ENCODE measurements around the gene NR1I3.
"Not testable (repeated sequence)": the region's sequence is repeated elsewhere in the genome, so short reads cannot be mapped to it uniquely, and the experiment has no call there.

The NR1I3 gene

GRCh38 chr1:161227196-161227871 is 10.7 kb downstream of the NR1I3 start:
- Histone ChIP-seq H3K4me3 (ENCODE audit: low read length) (no peak overlapping the region; the same call in 1 of the 2 replicates), H3K4me1 (ENCODE audit: control insufficient read depth, insufficient read depth, low read length) (peaks cover 2% of the 10 kb centered on the region; the same call in 1 of the 2 replicates), H3K27ac (ENCODE audit: low read length) (no peak overlapping the region), H3K27me3 (ENCODE audit: control insufficient read depth, insufficient read depth, low read length) (no peaks in the 10 kb centered on the region), H3K36me3 (ENCODE audit: control insufficient read depth, insufficient read depth, low read length) (peaks cover 8% of the 10 kb centered on the region; the same call in 1 of the 2 replicates), H3K9me3 (ENCODE audit: control insufficient read depth, insufficient read depth, low read length) (no peaks in the 10 kb centered on the region)
- no peak for DNase-seq (ENCODE audit: low read depth, low spot score)
- no CpG with 5 or more reads among the region's 11 CpGs for WGBS (ENCODE audit: insufficient coverage, insufficient read length)

- Histone ChIP-seq H3K36me3 (ENCODE audit: control insufficient read depth, insufficient read depth, low read length) (peaks cover 8% of the 10 kb centered on the region; the same call in 1 of the 2 replicates), H3K27me3 (ENCODE audit: control insufficient read depth, insufficient read depth, low read length) (no peaks in the 10 kb centered on the region), H3K4me1 (ENCODE audit: control insufficient read depth, insufficient read depth, low read length) (peaks cover 2% of the 10 kb centered on the region; the same call in 1 of the 2 replicates), H3K4me3 (ENCODE audit: low read length) (peak overlapping the region; percentile 62; the same call in 1 of the 2 replicates), H3K27ac (ENCODE audit: low read length) (no peak overlapping the region), H3K9me3 (ENCODE audit: control insufficient read depth, insufficient read depth, low read length) (no peaks in the 10 kb centered on the region)
- no peak for DNase-seq (ENCODE audit: low read depth, low spot score)
- WGBS (ENCODE audit: insufficient coverage, insufficient read length) = no CpG with 5 or more reads among the region's 3 CpGs
Measured at GRCh38 chr1:161226759-161227158, 11.2 kb downstream of the NR1I3 start.

GRCh38 chr1:161226320-161226711 is 11.7 kb downstream of the NR1I3 start:
- Histone ChIP-seq H3K27ac (ENCODE audit: low read length) (no peak overlapping the region), H3K36me3 (ENCODE audit: control insufficient read depth, insufficient read depth, low read length) (peaks cover 8% of the 10 kb centered on the region; the same call in 1 of the 2 replicates), H3K9me3 (ENCODE audit: control insufficient read depth, insufficient read depth, low read length) (no peaks in the 10 kb centered on the region), H3K27me3 (ENCODE audit: control insufficient read depth, insufficient read depth, low read length) (no peaks in the 10 kb centered on the region), H3K4me3 (ENCODE audit: low read length) (peak overlapping the region; percentile 62; the same call in 1 of the 2 replicates), H3K4me1 (ENCODE audit: control insufficient read depth, insufficient read depth, low read length) (peaks cover 2% of the 10 kb centered on the region; the same call in 1 of the 2 replicates)
- no peak for DNase-seq (ENCODE audit: low read depth, low spot score)
- WGBS (ENCODE audit: insufficient coverage, insufficient read length) = no CpG with 5 or more reads among the region's 15 CpGs

- Histone ChIP-seq H3K4me1 (ENCODE audit: control insufficient read depth, insufficient read depth, low read length) (peaks cover 2% of the 10 kb centered on the region; the same call in 1 of the 2 replicates), H3K27me3 (ENCODE audit: control insufficient read depth, insufficient read depth, low read length) (no peaks in the 10 kb centered on the region), H3K4me3 (ENCODE audit: low read length) (peak within 1 kb of the TSS; percentile 62; the same call in 1 of the 2 replicates), H3K27ac (ENCODE audit: low read length) (no peak within 1 kb of the TSS), H3K9me3 (ENCODE audit: control insufficient read depth, insufficient read depth, low read length) (no peaks in the 10 kb centered on the region), H3K36me3 (ENCODE audit: control insufficient read depth, insufficient read depth, low read length) (peaks cover 8% of the 10 kb centered on the region; the same call in 1 of the 2 replicates)
- no CpG with 5 or more reads among the region's 16 CpGs for WGBS (ENCODE audit: insufficient coverage, insufficient read length)
- DNase-seq (ENCODE audit: low read depth, low spot score) = peak; percentile 96
Measured at GRCh38 chr1:161225534-161226319, 12.3 kb downstream of the NR1I3 start, which contains the start of gene TOMM40L. Gene TOMM40L (plus strand): TSS chr1:161226060. CDS start chr1:161226490, 430 bp downstream.

- Histone ChIP-seq H3K9me3 (ENCODE audit: control insufficient read depth, insufficient read depth, low read length) (no peaks in the 10 kb centered on the region), H3K36me3 (ENCODE audit: control insufficient read depth, insufficient read depth, low read length) (peaks cover 8% of the 10 kb centered on the region; the same call in 1 of the 2 replicates), H3K4me1 (ENCODE audit: control insufficient read depth, insufficient read depth, low read length) (peaks cover 2% of the 10 kb centered on the region; the same call in 1 of the 2 replicates), H3K4me3 (ENCODE audit: low read length) (no peak overlapping the region), H3K27me3 (ENCODE audit: control insufficient read depth, insufficient read depth, low read length) (no peaks in the 10 kb centered on the region), H3K27ac (ENCODE audit: low read length) (no peak overlapping the region)
- WGBS (ENCODE audit: insufficient coverage, insufficient read length) = no CpG with 5 or more reads among the region's 7 CpGs
- no peak for DNase-seq (ENCODE audit: low read depth, low spot score)
Measured at GRCh38 chr1:161225178-161225533, 12.8 kb downstream of the NR1I3 start.

- H3K9me3 ChIP-seq (ENCODE audit: control insufficient read depth, insufficient read depth, low read length); DNase-seq (ENCODE audit: low read depth, low spot score); H3K27me3 ChIP-seq (ENCODE audit: control insufficient read depth, insufficient read depth, low read length); H3K27ac ChIP-seq (ENCODE audit: low read length); H3K4me3 ChIP-seq (ENCODE audit: low read length); H3K4me1 ChIP-seq (ENCODE audit: control insufficient read depth, insufficient read depth, low read length); H3K36me3 ChIP-seq (ENCODE audit: control insufficient read depth, insufficient read depth, low read length): not testable (repeated sequence)
- WGBS (ENCODE audit: insufficient coverage, insufficient read length) = no CpG with 5 or more reads among the region's 13 CpGs
Measured at GRCh38 chr1:161224695-161225087, 13.3 kb downstream of the NR1I3 start.

GRCh38 chr1:161223805-161224694 is 14.0 kb downstream of the NR1I3 start:
- Histone ChIP-seq H3K27me3 (ENCODE audit: control insufficient read depth, insufficient read depth, low read length) (no peaks in the 10 kb centered on the region), H3K4me1 (ENCODE audit: control insufficient read depth, insufficient read depth, low read length) (peaks cover 2% of the 10 kb centered on the region; the same call in 1 of the 2 replicates)
- WGBS (ENCODE audit: insufficient coverage, insufficient read length) = 100% methylated on average over 2 of the region's 7 CpGs

GRCh38 chr1:161222175-161223019 is 15.6 kb downstream of the NR1I3 start:
- H3K27me3 ChIP-seq (ENCODE audit: control insufficient read depth, insufficient read depth, low read length) = no peaks in the 10 kb centered on the region
- DNase-seq (ENCODE audit: low read depth, low spot score) = no peak
- no peaks in the 10 kb centered on the region for H3K9me3 ChIP-seq (ENCODE audit: control insufficient read depth, insufficient read depth, low read length)
- no peak overlapping the region for H3K27ac ChIP-seq (ENCODE audit: low read length)
- peaks cover 4% of the 10 kb centered on the region for H3K4me1 ChIP-seq (ENCODE audit: control insufficient read depth, insufficient read depth, low read length)
- no CpG with 5 or more reads among the region's 6 CpGs for WGBS (ENCODE audit: insufficient coverage, insufficient read length)
- H3K4me3 ChIP-seq (ENCODE audit: low read length) = no peak overlapping the region
- no peaks in the 10 kb centered on the region for H3K36me3 ChIP-seq (ENCODE audit: control insufficient read depth, insufficient read depth, low read length)

More at GRCh38 chr1:161223805-161224694, 14.0 kb downstream of the NR1I3 start:
- Histone ChIP-seq H3K36me3 (ENCODE audit: control insufficient read depth, insufficient read depth, low read length) (peaks cover 8% of the 10 kb centered on the region; the same call in 1 of the 2 replicates), H3K4me3 (ENCODE audit: low read length) (no peak overlapping the region), H3K9me3 (ENCODE audit: control insufficient read depth, insufficient read depth, low read length) (no peaks in the 10 kb centered on the region), H3K27ac (ENCODE audit: low read length) (no peak overlapping the region)
- no peak for DNase-seq (ENCODE audit: low read depth, low spot score)

- H3K27me3 ChIP-seq (ENCODE audit: control insufficient read depth, insufficient read depth, low read length) = no peaks in the 10 kb centered on the region
- 0 out of 2 replicates have a peak, but pooled peaks cover 4% of the 10 kb centered on the region for H3K36me3 ChIP-seq (ENCODE audit: control insufficient read depth, insufficient read depth, low read length)
- no peak overlapping the region for H3K4me3 ChIP-seq (ENCODE audit: low read length)
- DNase-seq (ENCODE audit: low read depth, low spot score) = no peak
- H3K9me3 ChIP-seq (ENCODE audit: control insufficient read depth, insufficient read depth, low read length) = no peaks in the 10 kb centered on the region
- H3K27ac ChIP-seq (ENCODE audit: low read length) = no peak overlapping the region
- peaks cover 4% of the 10 kb centered on the region for H3K4me1 ChIP-seq (ENCODE audit: control insufficient read depth, insufficient read depth, low read length)
- WGBS (ENCODE audit: insufficient coverage, insufficient read length) = no CpG with 5 or more reads among the region's 5 CpGs
Measured at GRCh38 chr1:161220002-161220401, 18.0 kb downstream of the NR1I3 start.
